ENCODE results near the gene ELOVL6. TPM values are rescaled to one million over a fixed set of nuclear protein-coding genes. Genes with fewer than 3 reads are reported as not detected.
A peak's percentile ranks its signal among the peaks of the same experiment; 100 is the strongest.

The ELOVL6 gene
- total and polyA plus RNA-seq, 10 of the 15 experiments (the other 5 are each of a cell fraction or from before 2014, with no cell fraction given) = 3.9 to 33.5 (median 8.1) TPM

DNA sequence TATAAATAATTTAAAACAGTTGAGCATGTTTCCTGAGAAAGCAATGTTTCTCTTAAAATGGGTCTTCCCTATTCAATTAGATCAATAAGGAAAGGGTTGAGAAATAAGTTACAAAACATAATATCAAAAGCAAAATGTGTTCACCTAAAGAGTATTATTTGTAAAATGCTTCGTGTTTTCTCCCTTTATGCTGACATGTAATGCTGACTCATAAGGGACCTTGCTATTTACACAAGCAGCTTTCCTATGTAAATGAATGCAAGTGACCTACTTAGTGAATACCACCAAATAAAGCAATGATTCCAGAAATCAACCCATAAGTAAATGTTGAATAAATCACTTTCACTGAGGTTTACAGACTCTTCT is 91.5 kb downstream of the ELOVL6 start (continued):
- TF ChIP-seq EP300 (IDR thresholded peaks at IDR 0.05; ENCODE audit: borderline replicate concordance in 1 of 2, control insufficient read depth in 1 of 2, low read depth in 2 of 2, low read length in 2 of 2) (peak in 1 of 2 experiments; percentile 30; a peak in 1 of 4 replicates), ASH2L (IDR thresholded peaks at IDR 0.05; ENCODE audit: borderline replicate concordance, low read depth) (no peak), SIX5 (IDR thresholded peaks at IDR 0.05; ENCODE audit: low read depth, low read length, severe bottlenecking) (no peak), HDAC2 (IDR thresholded peaks at IDR 0.05) (no peak), RB1 (IDR thresholded peaks at IDR 0.05; ENCODE audit: borderline replicate concordance) (no peak), NBN (IDR thresholded peaks at IDR 0.05) (no peak), LARP7 (IDR thresholded peaks at IDR 0.05) (no peak), JUNB (IDR thresholded peaks at IDR 0.05) (peak; percentile 89), POLR2AphosphoS2 (IDR thresholded peaks at IDR 0.05; ENCODE audit: low read depth, low read length) (no peak), TCF3 (IDR thresholded peaks at IDR 0.05; ENCODE audit: borderline replicate concordance, insufficient read depth, low read depth, low read length) (no peak), CBFB (IDR thresholded peaks at IDR 0.05; ENCODE audit: low read depth) (no peak), NFYA (IDR thresholded peaks at IDR 0.05; ENCODE audit: borderline replicate concordance, low read depth, low read length) (no peak), SMC3 (IDR thresholded peaks at IDR 0.05; ENCODE audit: borderline replicate concordance, low read length) (no peak), DPF2 (IDR thresholded peaks at IDR 0.05) (0 out of 2 replicates have a peak, but pooled peaks have one; percentile 25), MYB (IDR thresholded peaks at IDR 0.05; ENCODE audit: borderline replicate concordance, low read depth, low read length) (no peak), WRNIP1 (IDR thresholded peaks at IDR 0.05; ENCODE audit: borderline replicate concordance, low read depth, low read length) (no peak), MXI1 (IDR thresholded peaks at IDR 0.05; ENCODE audit: low read depth, low read length) (no peak), POLR2AphosphoS5 (IDR thresholded peaks at IDR 0.05; ENCODE audit: low read length) (no peak), SREBF2 (IDR thresholded peaks at IDR 0.05; ENCODE audit: low read length) (no peak), CHD1 (IDR thresholded peaks at IDR 0.05; ENCODE audit: low read depth, low read length) (no peak), YY1 (IDR thresholded peaks at IDR 0.05; ENCODE audit: low read depth, low read length) (no peak), KAT2A (conservative IDR thresholded peaks at IDR 0.05; ENCODE audit: control insufficient read depth, low read depth, low read length) (no peak), FOS (IDR thresholded peaks at IDR 0.05; ENCODE audit: borderline replicate concordance, extremely low read depth, insufficient read length) (no peak), POU2F2 (IDR thresholded peaks at IDR 0.05; ENCODE audit: borderline replicate concordance, low read depth, low read length) (peak; percentile 83; the same call in 2 of the 3 replicates), ZBTB33 (IDR thresholded peaks at IDR 0.05) (no peak), SUZ12 (IDR thresholded peaks at IDR 0.05; ENCODE audit: unreplicated experiment) (no peak), CEBPB (IDR thresholded peaks at IDR 0.05; ENCODE audit: borderline replicate concordance in 1 of 2, low read depth in 2 of 2, low read length in 2 of 2) (no peak), ZNF622 (IDR thresholded peaks at IDR 0.05) (no peak)
- TF ChIP-seq, protein P1, sequence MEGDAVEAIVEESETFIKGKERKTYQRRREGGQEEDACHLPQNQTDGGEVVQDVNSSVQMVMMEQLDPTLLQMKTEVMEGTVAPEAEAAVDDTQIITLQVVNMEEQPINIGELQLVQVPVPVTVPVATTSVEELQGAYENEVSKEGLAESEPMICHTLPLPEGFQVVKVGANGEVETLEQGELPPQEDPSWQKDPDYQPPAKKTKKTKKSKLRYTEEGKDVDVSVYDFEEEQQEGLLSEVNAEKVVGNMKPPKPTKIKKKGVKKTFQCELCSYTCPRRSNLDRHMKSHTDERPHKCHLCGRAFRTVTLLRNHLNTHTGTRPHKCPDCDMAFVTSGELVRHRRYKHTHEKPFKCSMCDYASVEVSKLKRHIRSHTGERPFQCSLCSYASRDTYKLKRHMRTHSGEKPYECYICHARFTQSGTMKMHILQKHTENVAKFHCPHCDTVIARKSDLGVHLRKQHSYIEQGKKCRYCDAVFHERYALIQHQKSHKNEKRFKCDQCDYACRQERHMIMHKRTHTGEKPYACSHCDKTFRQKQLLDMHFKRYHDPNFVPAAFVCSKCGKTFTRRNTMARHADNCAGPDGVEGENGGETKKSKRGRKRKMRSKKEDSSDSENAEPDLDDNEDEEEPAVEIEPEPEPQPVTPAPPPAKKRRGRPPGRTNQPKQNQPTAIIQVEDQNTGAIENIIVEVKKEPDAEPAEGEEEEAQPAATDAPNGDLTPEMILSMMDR (IDR thresholded peaks at IDR 0.05 in 2 of 3, conservative IDR thresholded peaks at IDR 0.05 in 1 of 3; ENCODE audit: control insufficient read depth in 2 of 3, extremely low read depth in 1 of 3, insufficient read depth in 1 of 3, low read depth in 3 of 3, low read length in 3 of 3) = no peak
- TF ChIP-seq, protein P2, sequence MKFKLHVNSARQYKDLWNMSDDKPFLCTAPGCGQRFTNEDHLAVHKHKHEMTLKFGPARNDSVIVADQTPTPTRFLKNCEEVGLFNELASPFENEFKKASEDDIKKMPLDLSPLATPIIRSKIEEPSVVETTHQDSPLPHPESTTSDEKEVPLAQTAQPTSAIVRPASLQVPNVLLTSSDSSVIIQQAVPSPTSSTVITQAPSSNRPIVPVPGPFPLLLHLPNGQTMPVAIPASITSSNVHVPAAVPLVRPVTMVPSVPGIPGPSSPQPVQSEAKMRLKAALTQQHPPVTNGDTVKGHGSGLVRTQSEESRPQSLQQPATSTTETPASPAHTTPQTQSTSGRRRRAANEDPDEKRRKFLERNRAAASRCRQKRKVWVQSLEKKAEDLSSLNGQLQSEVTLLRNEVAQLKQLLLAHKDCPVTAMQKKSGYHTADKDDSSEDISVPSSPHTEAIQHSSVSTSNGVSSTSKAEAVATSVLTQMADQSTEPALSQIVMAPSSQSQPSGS (IDR thresholded peaks at IDR 0.05; ENCODE audit: low read length) = peak; percentile 40; the same call in 1 of the 2 replicates
